ENCODE measurements around the gene HOXA5.

- TF ChIP-seq CTCF (IDR thresholded peaks at IDR 0.05; ENCODE audit: insufficient read depth, low read length) (no peak), POLR2AphosphoS5 (IDR thresholded peaks at IDR 0.05; ENCODE audit: low read depth) (no peak), GABPA (IDR thresholded peaks at IDR 0.05; ENCODE audit: low read depth) (no peak), REST (IDR thresholded peaks at IDR 0.05; ENCODE audit: insufficient replicate concordance, low read depth) (no peak)
Measured at GRCh38 chr7:27159266-27160144, 16.0 kb upstream of the HOXA5 start.

Measured in HL-60 (cell line).